ENCODE results near the gene YKT6. TPM values are rescaled to one million over a fixed set of nuclear protein-coding genes. Genes with fewer than 3 reads are reported as not detected.

YKT6 gene
- total RNA-seq, 2 donors from 2014 or later = 34.4 to 66.8 TPM

GRCh38 chr7:44257213-44257612, 56.4 kb downstream of the YKT6 start:
- Mint-ChIP-seq H3K36me3 (ENCODE audit: low read depth) (no peaks in the 10 kb centered on the region), H3K27ac (peak overlapping the region; percentile 70), H3K27me3 (no peaks in the 10 kb centered on the region), H3K4me3 (peak overlapping the region; percentile 67), H3K9me3 (no peaks in the 10 kb centered on the region), H3K4me1 (peaks cover 24% of the 10 kb centered on the region)
- ATAC-seq (replicated peaks) = no peak

GRCh38 chr7:44257618-44258422, 57.0 kb downstream of the YKT6 start:
- Mint-ChIP-seq H3K36me3 (ENCODE audit: low read depth) (no peaks in the 10 kb centered on the region), H3K9me3 (no peaks in the 10 kb centered on the region), H3K4me3 (peak overlapping the region; percentile 67), H3K27ac (peak overlapping the region; percentile 70), H3K4me1 (peaks cover 24% of the 10 kb centered on the region), H3K27me3 (no peaks in the 10 kb centered on the region)
- peak; percentile 95 for ATAC-seq (replicated peaks)

- ATAC-seq (replicated peaks) = no peak
- H3K4me1 Mint-ChIP-seq = peaks cover 24% of the 10 kb centered on the region
- H3K4me3 Mint-ChIP-seq = peak overlapping the region; percentile 67
- peak overlapping the region; percentile 70 for H3K27ac Mint-ChIP-seq
- H3K9me3 Mint-ChIP-seq = no peaks in the 10 kb centered on the region
- H3K27me3 Mint-ChIP-seq = no peaks in the 10 kb centered on the region
- no peaks in the 10 kb centered on the region for H3K36me3 Mint-ChIP-seq (ENCODE audit: low read depth)
Measured at GRCh38 chr7:44258423-44258760, 57.6 kb downstream of the YKT6 start.

- H3K9me3 Mint-ChIP-seq = no peaks in the 10 kb centered on the region
- H3K4me1 Mint-ChIP-seq = peaks cover 24% of the 10 kb centered on the region
- H3K27ac Mint-ChIP-seq = peak overlapping the region; percentile 89
- no peaks in the 10 kb centered on the region for H3K36me3 Mint-ChIP-seq (ENCODE audit: low read depth)
- no peaks in the 10 kb centered on the region for H3K27me3 Mint-ChIP-seq
- H3K4me3 Mint-ChIP-seq = peak overlapping the region; percentile 67
- no peak for ATAC-seq (replicated peaks)
Measured at GRCh38 chr7:44258865-44259546, 58.2 kb downstream of the YKT6 start.

- Mint-ChIP-seq H3K4me1 (peaks cover 24% of the 10 kb centered on the region), H3K27ac (peak overlapping the region; percentile 89), H3K9me3 (no peaks in the 10 kb centered on the region), H3K4me3 (peak overlapping the region; percentile 63), H3K27me3 (no peaks in the 10 kb centered on the region), H3K36me3 (ENCODE audit: low read depth) (no peaks in the 10 kb centered on the region)
- peak; percentile 16 for ATAC-seq (replicated peaks)
Measured at GRCh38 chr7:44259547-44260457, 59.0 kb downstream of the YKT6 start.

- no peaks in the 10 kb centered on the region for H3K9me3 Mint-ChIP-seq
Measured at GRCh38 chr7:44261240-44261639, 60.5 kb downstream of the YKT6 start.

GRCh38 chr7:44262031-44262430, 61.3 kb downstream of the YKT6 start:
- Mint-ChIP-seq H3K4me3 (no peak overlapping the region), H3K27ac (no peak overlapping the region), H3K36me3 (ENCODE audit: low read depth) (no peaks in the 10 kb centered on the region), H3K27me3 (no peaks in the 10 kb centered on the region), H3K9me3 (no peaks in the 10 kb centered on the region), H3K4me1 (peaks cover 24% of the 10 kb centered on the region)
- no peak for ATAC-seq (replicated peaks)

More at GRCh38 chr7:44261240-44261639, 60.5 kb downstream of the YKT6 start:
- H3K27me3 Mint-ChIP-seq = no peaks in the 10 kb centered on the region
- H3K36me3 Mint-ChIP-seq (ENCODE audit: low read depth) = no peaks in the 10 kb centered on the region
- ATAC-seq (replicated peaks) = no peak
- peak overlapping the region; percentile 89 for H3K27ac Mint-ChIP-seq
- H3K4me3 Mint-ChIP-seq = no peak overlapping the region
- peaks cover 24% of the 10 kb centered on the region for H3K4me1 Mint-ChIP-seq

- Mint-ChIP-seq H3K4me1 (peaks cover 17% of the 10 kb centered on the region), H3K9me3 (no peaks in the 10 kb centered on the region), H3K4me3 (no peak overlapping the region), H3K27ac (no peak overlapping the region), H3K36me3 (ENCODE audit: low read depth) (no peaks in the 10 kb centered on the region), H3K27me3 (no peaks in the 10 kb centered on the region)
- ATAC-seq (replicated peaks) = no peak
Measured at GRCh38 chr7:44263326-44264082, 62.7 kb downstream of the YKT6 start.

Other genes with a start within 250 kb of the YKT6 start
- gene SPDYE1, start 203.1 kb upstream of the YKT6 start, total RNA-seq = not detected
- 100 to 1,000 TPM in 1 of 2 donors, 10 to 100 TPM in 1; 93.8 to 137 TPM for gene DBNL, start 156.3 kb upstream of the YKT6 start, total RNA-seq
- 1 to 10 TPM in 1 of 2 donors, not detected in 1; 2.4 TPM for gene PGAM2, start 135.4 kb upstream of the YKT6 start, total RNA-seq
- gene POLM, start 118.4 kb upstream of the YKT6 start, total RNA-seq = 10 to 100 TPM; 27.8 to 33.9 TPM
- gene AEBP1, start 96.6 kb upstream of the YKT6 start, total RNA-seq = 1 to 10 TPM; 1.2 to 5.3 TPM
- 100 to 1,000 TPM; 114 to 181 TPM for gene POLD2, start 77.4 kb upstream of the YKT6 start, total RNA-seq
- gene MYL7, start 59.6 kb upstream of the YKT6 start, total RNA-seq = not detected
- gene GCK, start 11.5 kb upstream of the YKT6 start, total RNA-seq = 1 to 10 TPM in 1 of 2 donors, under 1 TPM in 1; 0.58 to 1.2 TPM
- 1 to 10 TPM; 1.0 to 1.7 TPM for gene CAMK2B, start 124.6 kb downstream of the YKT6 start, total RNA-seq

All from activated T-helper 17 cell treated with anti-CD3 and anti-CD28 coated beads, Interleukin-2, amount 50 U/mL, for 72 hours (primary cell).